Activated gamma-delta T cell treated with Interleukin-2 at 50 U/mL for 16 hours (primary cell): ENCODE measurements around the gene C1orf174.

Experiments
- DNase-seq: peaks from one replicate; pipeline ENCODE4 v3.0.0-alpha.2; 2020

C1orf174 gene

GRCh38 chr1:3893190-3893589, 6.9 kb downstream of the C1orf174 start:
- no peak for DNase-seq

GRCh38 chr1:3892748-3893147, 7.3 kb downstream of the C1orf174 start:
- no peak for DNase-seq

- DNase-seq, result no peak
Observed at GRCh38 chr1:3891329-3891865, 8.7 kb downstream of the C1orf174 start.

- no peak for DNase-seq
Observed at GRCh38 chr1:3890389-3891328, 9.4 kb downstream of the C1orf174 start.

GRCh38 chr1:3889936-3890335, 10.1 kb downstream of the C1orf174 start:
- DNase-seq, result no peak

GRCh38 chr1:3888301-3888700, 11.8 kb downstream of the C1orf174 start:
- no peak for DNase-seq

GRCh38 chr1:3886691-3887090, 13.4 kb downstream of the C1orf174 start:
- no peak for DNase-seq

- DNase-seq, result no peak
Observed at GRCh38 chr1:3886106-3886670, 13.9 kb downstream of the C1orf174 start.

- no peak for DNase-seq
Observed at GRCh38 chr1:3885611-3886010, 14.5 kb downstream of the C1orf174 start.

GRCh38 chr1:3884966-3885365, 15.1 kb downstream of the C1orf174 start:
- DNase-seq, result no peak

- DNase-seq, result no peak
Observed at GRCh38 chr1:3883194-3883925, 16.7 kb downstream of the C1orf174 start.

- DNase-seq, result no peak
Observed at GRCh38 chr1:3881193-3881480, 18.9 kb downstream of the C1orf174 start.

- DNase-seq, result no peak
Observed at GRCh38 chr1:3880429-3881192, 19.5 kb downstream of the C1orf174 start.

GRCh38 chr1:3879787-3880428, 20.2 kb downstream of the C1orf174 start:
- no peak for DNase-seq

GRCh38 chr1:3879099-3879498, 21.0 kb downstream of the C1orf174 start:
- DNase-seq, result no peak

GRCh38 chr1:3876716-3877115, 23.4 kb downstream of the C1orf174 start:
- no peak for DNase-seq

GRCh38 chr1:3874736-3875135, 25.3 kb downstream of the C1orf174 start:
- no peak for DNase-seq

- DNase-seq, result no peak
Observed at GRCh38 chr1:3872546-3872945, 27.5 kb downstream of the C1orf174 start.

GRCh38 chr1:3871451-3871805, 28.6 kb downstream of the C1orf174 start:
- DNase-seq, result no peak

GRCh38 chr1:3869751-3870301, 30.2 kb downstream of the C1orf174 start:
- no peak for DNase-seq

- DNase-seq, result no peak
Observed at GRCh38 chr1:3868464-3869006, 31.5 kb downstream of the C1orf174 start.
